ENCODE measurements around the gene GJB3.
"Not testable (repeated sequence)": the region's sequence is repeated elsewhere in the genome, so short reads cannot be mapped to it uniquely, and the experiment has no call there.

Gene GJB3

GRCh38 chr1:34761176-34761761, 19.7 kb upstream of the GJB3 start:
- DNase-seq (ENCODE audit: low read depth): no peak

- DNase-seq (ENCODE audit: low read depth): no peak
These were observed 19.2 kb upstream of the GJB3 start for GRCh38 chr1:34761776-34762307.

GRCh38 chr1:34762474-34763141, 18.4 kb upstream of the GJB3 start:
- no peak for DNase-seq (ENCODE audit: low read depth)

GRCh38 chr1:34763142-34763781, 17.8 kb upstream of the GJB3 start:
- DNase-seq (ENCODE audit: low read depth): no peak

GRCh38 chr1:34768856-34769255, 12.2 kb upstream of the GJB3 start:
- DNase-seq (ENCODE audit: low read depth): no peak

GRCh38 chr1:34770891-34771504, 10.0 kb upstream of the GJB3 start:
- no peak for DNase-seq (ENCODE audit: low read depth)

GRCh38 chr1:34771573-34772371, 9.2 kb upstream of the GJB3 start:
- no peak for DNase-seq (ENCODE audit: low read depth)

GRCh38 chr1:34773114-34773513, 7.9 kb upstream of the GJB3 start:
- not testable (repeated sequence) for DNase-seq (ENCODE audit: low read depth)

GRCh38 chr1:34774957-34775356, 6.1 kb upstream of the GJB3 start:
- no peak for DNase-seq (ENCODE audit: low read depth)

GRCh38 chr1:34776911-34777310, 4.1 kb upstream of the GJB3 start:
- no peak for DNase-seq (ENCODE audit: low read depth)

GRCh38 chr1:34777519-34778321, 3.3 kb upstream of the GJB3 start:
- DNase-seq (ENCODE audit: low read depth): no peak

- no peak for DNase-seq (ENCODE audit: low read depth)
These were observed 2.6 kb upstream of the GJB3 start for GRCh38 chr1:34778381-34778780.

GRCh38 chr1:34779005-34779404, 2.0 kb upstream of the GJB3 start:
- DNase-seq (ENCODE audit: low read depth): no peak

- no peak for DNase-seq (ENCODE audit: low read depth)
These were observed 1.5 kb upstream of the GJB3 start for GRCh38 chr1:34779526-34779925.

- DNase-seq (ENCODE audit: low read depth): no peak
These were observed 1.1 kb upstream of the GJB3 start for GRCh38 chr1:34779962-34780361.

GRCh38 chr1:34780528-34780927, 486 bp upstream of the GJB3 start:
- no peak for DNase-seq (ENCODE audit: low read depth)

- no peak for DNase-seq (ENCODE audit: low read depth)
These were observed 904 bp downstream of the GJB3 start for GRCh38 chr1:34781844-34782391.

GRCh38 chr1:34784751-34785221, 3.8 kb downstream of the GJB3 start:
- no peak for DNase-seq (ENCODE audit: low read depth)

- DNase-seq (ENCODE audit: low read depth): no peak
These were observed 4.3 kb downstream of the GJB3 start for GRCh38 chr1:34785231-34785874.

- no peak for DNase-seq (ENCODE audit: low read depth)
These were observed 5.0 kb downstream of the GJB3 start for GRCh38 chr1:34785875-34786470.
